GM10266 (cell line): ENCODE measurements around the gene ZNF511.

Source experiments
- DNase-seq: peaks from one replicate; pipeline ENCODE4 v3.0.0; 2012; ENCODE audit errors: extremely low spot score
- CTCF ChIP-seq: IDR thresholded peaks from 2 replicates; pipeline ENCODE4 v1.5.1; 2012; ENCODE audit warnings: mild to moderate bottlenecking, low read depth; ENCODE audit not compliant: control insufficient read depth, insufficient read depth; ENCODE audit errors: missing control alignments

ZNF511 gene

GRCh38 chr10:133306097-133306476, 2.6 kb upstream of the ZNF511 start:
- TF ChIP-seq CTCF = no peak

GRCh38 chr10:133306941-133307379, 1.8 kb upstream of the ZNF511 start:
- no peak for DNase-seq
- no peak for TF ChIP-seq CTCF

More at GRCh38 chr10:133306097-133306476, 2.6 kb upstream of the ZNF511 start:
- DNase-seq = no peak

GRCh38 chr10:133307776-133308420, 816 bp upstream of the ZNF511 start:
- DNase-seq = peak; percentile 78

GRCh38 chr10:133309100-133309719, 496 bp downstream of the ZNF511 start:
- DNase-seq = peak; percentile 99
- no peak for TF ChIP-seq CTCF

More at GRCh38 chr10:133307776-133308420, 816 bp upstream of the ZNF511 start:
- peak; percentile 80 for TF ChIP-seq CTCF

GRCh38 chr10:133309720-133310398, 1.1 kb downstream of the ZNF511 start:
- no peak for TF ChIP-seq CTCF
- no peak for DNase-seq

- no peak for DNase-seq
- TF ChIP-seq CTCF = no peak
Observed at GRCh38 chr10:133310399-133310755, 1.7 kb downstream of the ZNF511 start.

GRCh38 chr10:133310789-133311188, 2.1 kb downstream of the ZNF511 start:
- no peak for DNase-seq
- TF ChIP-seq CTCF = no peak
